ENCODE data around the gene COA8. TPM values are rescaled to one million over a fixed set of nuclear protein-coding genes. Genes with fewer than 3 reads are reported as not detected.

Gene COA8
- total and polyA plus RNA-seq, 2 of the 8 experiments (the other 6 are each of a cell fraction or from before 2014, with no cell fraction given): 7.1 to 35.5 TPM

DNA sequence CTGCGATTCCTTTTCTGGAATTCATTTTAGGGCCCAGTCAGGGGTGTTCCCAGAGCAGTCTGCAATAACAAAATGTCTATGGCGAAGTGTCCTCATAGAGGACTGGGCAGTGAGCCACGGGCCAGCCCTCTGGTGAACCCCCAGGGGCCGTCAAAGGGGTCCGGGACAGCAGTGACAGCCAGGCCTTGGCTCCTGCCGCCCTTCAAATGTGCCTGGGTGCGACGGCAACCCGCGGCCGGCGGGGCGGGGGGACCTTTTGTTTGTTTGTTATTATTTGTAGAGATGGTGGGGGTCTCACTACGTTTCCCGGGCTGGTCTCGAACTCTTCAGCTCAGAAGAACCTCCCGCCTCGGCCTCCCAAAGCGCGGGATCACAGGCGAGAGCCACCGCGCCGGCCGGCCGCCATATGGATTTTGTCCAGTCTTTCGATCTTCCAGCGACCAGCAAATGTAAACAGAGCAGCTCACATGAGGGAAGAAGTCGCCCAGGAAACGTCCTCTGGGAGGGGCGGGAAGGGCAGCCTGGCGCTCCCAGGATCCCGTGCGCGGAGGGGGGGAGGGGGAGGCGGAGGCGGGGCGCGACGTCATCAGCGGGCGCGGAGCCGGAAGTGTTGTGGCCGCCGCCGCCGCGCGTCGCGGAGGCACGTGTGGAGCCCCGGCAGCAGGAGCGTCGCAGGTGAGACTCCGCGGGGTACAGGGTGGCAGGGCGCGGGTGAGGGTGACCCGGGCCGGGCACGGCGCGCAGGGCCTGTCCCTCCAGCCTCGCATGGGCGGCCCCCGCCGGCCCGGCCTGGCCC lies 34.0 kb upstream of the COA8 start, which contains the start of gene TRMT61A:
TSS of gene TRMT61A (plus strand) at position 610 of the 796 bp plus-strand sequence. CDS start 783 bp downstream, outside the sequence.
- peaks cover 5 to 20% of the 10 kb centered on the region in 2 experiments; a peak in 3 of 4 replicates for H3K79me2 ChIP-seq (ENCODE audit: control insufficient read depth in 1 of 2, insufficient read depth in 2 of 2, low read length in 2 of 2)
- peak in 1 of 2 experiments; percentile 83 for DNase-seq (ENCODE audit: low read depth in 1 of 2, low spot score in 2 of 2)
- H3K56ac ChIP-seq (replicated peaks; ENCODE audit: insufficient read length, low read depth, low read length): peak within 1 kb of the TSS; percentile 44
- H4K5ac ChIP-seq (ENCODE audit: insufficient read length, low read depth, low read length): no peak within 1 kb of the TSS
- H4K91ac ChIP-seq (replicated peaks; ENCODE audit: insufficient read length, low read length): peak within 1 kb of the TSS; percentile 66
- peak within 1 kb of the TSS; percentile 88 for H4K8ac ChIP-seq (ENCODE audit: extremely low read depth, insufficient read depth, low read length)
- peaks cover 8% of the 10 kb centered on the region; the same call in 1 of the 2 replicates for H3K23me2 ChIP-seq (ENCODE audit: low read depth, low read length)
- no peak within 1 kb of the TSS for H2AFZ ChIP-seq (ENCODE audit: low read length)
- H3K23ac ChIP-seq (ENCODE audit: insufficient read length): no peak within 1 kb of the TSS
- H3K14ac ChIP-seq (ENCODE audit: insufficient read length): no peak within 1 kb of the TSS
- peaks cover 0 to 4% (median 1%) of the 10 kb centered on the region in 4 experiments; a peak in 3 of 8 replicates for H3K36me3 ChIP-seq (ENCODE audit: control insufficient read depth in 2 of 4, insufficient read depth in 4 of 4, low read length in 3 of 4)
- 0 out of 2 replicates have a peak within 1 kb of the TSS, but pooled peaks have one; percentile 46 for H2BK15ac ChIP-seq (ENCODE audit: low read length)
- peak within 1 kb of the TSS; percentile 63 to 82 (median 72) for H3K9ac ChIP-seq (replicated peaks in 1 of 4; ENCODE audit: extremely low read depth in 1 of 4, low read depth in 3 of 4, low read length in 3 of 4)
- 17% methylated on average over 31 of the region's 70 CpGs; no CpG with 5 or more reads in 1 of the 2 experiments for WGBS, 2 experiments (ENCODE audit: extremely low coverage in 1 of 2, insufficient coverage in 1 of 2, insufficient read length in 1 of 2, insufficient replicate concordance in 2 of 2, low coverage in 1 of 2, low lambda C conversion rate in 2 of 2, missing lambda C conversion rate in 1 of 2)
- H2BK12ac ChIP-seq (ENCODE audit: low read depth, low read length): no peak within 1 kb of the TSS; the same call in 1 of the 2 replicates
- peak within 1 kb of the TSS; percentile 71; the same call in 1 of the 2 replicates for H3K27ac ChIP-seq (ENCODE audit: low read depth, low read length)
- H3K27me3 ChIP-seq (replicated peaks in 1 of 4; ENCODE audit: control insufficient read depth in 3 of 4, extremely low read depth in 1 of 4, insufficient read depth in 3 of 4, low read length in 3 of 4): peaks cover 2 to 16% (median 7%) of the 10 kb centered on the region in 4 experiments
- peak within 1 kb of the TSS; percentile 61 to 97 (median 94) for H3K4me3 ChIP-seq (ENCODE audit: extremely low read depth in 1 of 4, insufficient read depth in 2 of 4, low read depth in 3 of 4, low read length in 4 of 4)
- CTCF ChIA-PET (ENCODE audit: partially characterized antibody): interaction anchor here (1.4 to 28.8 kb wide), 4 partner anchors 8 to 28 kb away, joined by 3 to 921 read pairs (median 118); partner anchors contain the start of gene CKB
- peaks cover 0 to 12% (median 10%) of the 10 kb centered on the region in 4 experiments; a peak in 6 of 7 replicates for H3K4me1 ChIP-seq (replicated peaks in 1 of 4; ENCODE audit: control insufficient read depth in 3 of 4, insufficient read depth in 4 of 4, low read length in 3 of 4)
- H2AK5ac ChIP-seq (ENCODE audit: low read depth, low read length): peak within 1 kb of the TSS; percentile 83; the same call in 1 of the 2 replicates
- no peak for FAIRE-seq
- no peak within 1 kb of the TSS for H2BK120ac ChIP-seq (replicated peaks; ENCODE audit: low read depth, low read length)
- no peak within 1 kb of the TSS for H2BK5ac ChIP-seq (ENCODE audit: low read depth, low read length)
- peak within 1 kb of the TSS; percentile 87 to 97 for H3K4me2 ChIP-seq (ENCODE audit: insufficient read depth in 1 of 2, low read depth in 2 of 2, low read length in 2 of 2)
- no peak within 1 kb of the TSS for H2BK20ac ChIP-seq (ENCODE audit: low read length)
- peak within 1 kb of the TSS; percentile 32; the same call in 1 of the 2 replicates for H3K18ac ChIP-seq (ENCODE audit: extremely low read depth, low read length)
- H3K79me1 ChIP-seq (ENCODE audit: low read depth, low read length): peaks cover 24% of the 10 kb centered on the region
- peaks cover 12 to 34% of the 10 kb centered on the region in 2 experiments for H4K20me1 ChIP-seq (replicated peaks in 1 of 2; ENCODE audit: control insufficient read depth in 1 of 2, insufficient read depth in 2 of 2, low read length in 2 of 2)
- POLR2A ChIA-PET (ENCODE audit: partially characterized antibody): interaction anchor here (0.6 to 29.8 kb wide), 10 partner anchors 8 to 380 kb away, joined by 3 to 844 read pairs (median 5); partner anchors contain the start of genes BAG5, CKB and EIF5
- no peaks in the 10 kb centered on the region for H3K9me3 ChIP-seq (ENCODE audit: insufficient read depth in 2 of 2, low read depth in 1 of 2, low read length in 1 of 2)
- peak within 1 kb of the TSS; percentile 97 for H3K4ac ChIP-seq (replicated peaks; ENCODE audit: insufficient read length, low read depth, low read length)
- TF ChIP-seq KDM4A (IDR thresholded peaks at IDR 0.05; ENCODE audit: low read depth, low read length, severe bottlenecking): peak; percentile 75
- no peak for TF ChIP-seq CHD2 (IDR thresholded peaks at IDR 0.05; ENCODE audit: low read length)
- TF ChIP-seq JUN (IDR thresholded peaks at IDR 0.05; ENCODE audit: low read depth, low read length): no peak
- TF ChIP-seq ZNF274 (IDR thresholded peaks at IDR 0.05; ENCODE audit: borderline replicate concordance, extremely low read depth, low read length): no peak
- TF ChIP-seq YY1 (IDR thresholded peaks at IDR 0.05; ENCODE audit: low read depth, low read length): 0 out of 2 replicates have a peak, but pooled peaks have one; percentile 11
- TF ChIP-seq TAF1 (IDR thresholded peaks at IDR 0.05; ENCODE audit: low read depth, low read length): peak; percentile 69; the same call in 1 of the 2 replicates
- TF ChIP-seq ASH2L (IDR thresholded peaks at IDR 0.05; ENCODE audit: low read length): peak; percentile 22
- peak; percentile 94 to 97; a peak in 3 of 4 replicates for TF ChIP-seq SIN3A (conservative IDR thresholded peaks at IDR 0.05 in 1 of 2, IDR thresholded peaks at IDR 0.05 in 1 of 2; ENCODE audit: low read depth in 1 of 2, low read length in 2 of 2)
- 0 out of 2 replicates have a peak, but pooled peaks have one; percentile 33 for TF ChIP-seq TBP (IDR thresholded peaks at IDR 0.05; ENCODE audit: low read depth, low read length)
- TF ChIP-seq BRCA1 (IDR thresholded peaks at IDR 0.05; ENCODE audit: low read depth, low read length): no peak

Measured in H1 (cell line).